Liver (tissue), 9 donors: ENCODE measurements around the gene TCF7L1. TPM values are rescaled to one million over a fixed set of nuclear protein-coding genes. Genes with fewer than 3 reads are reported as not detected.

Source experiments
- DNase-seq: peaks from one replicate; pipeline ENCODE4 v3.0.0-alpha.2; 2017; ENCODE audit warnings: low spot score
- H3K27ac ChIP-seq, 2 donors: one replicate each; pipeline ENCODE4 v1.7.0; 2013; ENCODE audit warnings: inconsistent platforms in 2 of 2, low read length in 2 of 2, control low read depth in 1 of 2, low read depth in 1 of 2, mild to moderate bottlenecking in 1 of 2
- H3K27me3 ChIP-seq, 4 donors: one replicate each; pipeline versions ENCODE4 v1.6.1 to v1.7.0; 2013; ENCODE audit warnings: low read length in 3 of 4, inconsistent platforms in 1 of 4, mild to moderate bottlenecking in 1 of 4, moderate library complexity in 1 of 4; ENCODE audit not compliant: control insufficient read depth in 4 of 4, insufficient read depth in 4 of 4
- H3K36me3 ChIP-seq, 4 donors: one replicate each; pipeline versions ENCODE4 v1.6.1 to v1.7.0; 2013; ENCODE audit warnings: low read length in 3 of 4, mild to moderate bottlenecking in 3 of 4, low read depth in 1 of 4, moderate library complexity in 1 of 4; ENCODE audit not compliant: control insufficient read depth in 4 of 4, insufficient read depth in 3 of 4
- H3K4me1 ChIP-seq, 4 donors: one replicate each; pipeline versions ENCODE4 v1.6.1 to v1.7.0; 2013; ENCODE audit warnings: low read length in 3 of 4, mild to moderate bottlenecking in 3 of 4, moderate library complexity in 1 of 4; ENCODE audit not compliant: control insufficient read depth in 4 of 4, insufficient read depth in 4 of 4
- H3K4me3 ChIP-seq, 3 donors: one replicate each; pipeline versions ENCODE4 v1.6.1 to v1.7.0; 2013; ENCODE audit warnings: low read length in 3 of 3, control low read depth in 1 of 3, low read depth in 1 of 3, mild to moderate bottlenecking in 1 of 3
- H3K9ac ChIP-seq, 2 donors: one replicate each; pipeline ENCODE4 v1.7.0; 2013; ENCODE audit warnings: low read length in 2 of 2, mild to moderate bottlenecking in 2 of 2, moderate library complexity in 2 of 2, control low read depth in 1 of 2, low read depth in 1 of 2
- H3K9me3 ChIP-seq, 4 donors: one replicate each; pipeline versions ENCODE4 v1.6.1 to v1.7.0; 2013; ENCODE audit warnings: low read length in 3 of 4; ENCODE audit not compliant: control insufficient read depth in 4 of 4
- EGR1 ChIP-seq, 2 donors: IDR thresholded peaks; 2 replicates each; pipeline ENCODE4 v1.6.1; 2016 to 2018; ENCODE audit warnings: antibody characterized with exemption in 2 of 2, low read depth in 2 of 2
- FOXA1 ChIP-seq: IDR thresholded peaks from 2 replicates; pipeline ENCODE4 v1.6.1; 2016; ENCODE audit warnings: antibody characterized with exemption
- HNF4A ChIP-seq, 2 donors: conservative IDR thresholded peaks; 2 replicates each; pipeline ENCODE4 v1.6.1; 2016; ENCODE audit warnings: antibody characterized with exemption in 2 of 2, mild to moderate bottlenecking in 2 of 2
- HNF4G ChIP-seq: IDR thresholded peaks from 2 replicates; pipeline ENCODE4 v1.6.1; 2016; ENCODE audit warnings: antibody characterized with exemption
- JUND ChIP-seq, 2 donors: IDR thresholded peaks; 2 replicates each; pipeline ENCODE4 v1.6.1; 2016; ENCODE audit warnings: antibody characterized with exemption in 2 of 2
- NR2F2 ChIP-seq: IDR thresholded peaks from 2 replicates; pipeline ENCODE4 v1.6.1; 2016; ENCODE audit warnings: antibody characterized with exemption
- RAD21 ChIP-seq, 2 donors: IDR thresholded peaks; 2 replicates each; pipeline ENCODE4 v1.6.1; 2016; ENCODE audit warnings: antibody characterized with exemption in 2 of 2, mild to moderate bottlenecking in 2 of 2
- RXRA ChIP-seq, 2 donors: IDR thresholded peaks; 2 replicates each; pipeline ENCODE4 v1.6.1; 2017 to 2018; ENCODE audit warnings: antibody characterized with exemption in 2 of 2, mild to moderate bottlenecking in 1 of 2
- SP1 ChIP-seq: IDR thresholded peaks from 2 replicates; pipeline ENCODE4 v1.6.1; 2018; ENCODE audit warnings: antibody characterized with exemption, mild to moderate bottlenecking
- TAF1 ChIP-seq: conservative IDR thresholded peaks from 2 replicates; pipeline ENCODE4 v1.6.1; 2016; ENCODE audit warnings: antibody characterized with exemption, mild to moderate bottlenecking
- YY1 ChIP-seq: IDR thresholded peaks from 2 replicates; pipeline ENCODE4 v1.6.1; 2016; ENCODE audit warnings: antibody characterized with exemption, mild to moderate bottlenecking
- WGBS: extraction: QIAGEN DNeasy Blood & Tissue Kit; methylation state at CpG from one replicate; pipeline ENCODE4 v1.1.7; 2013; 5-methylcytosine and 5-hydroxymethylcytosine counted together
- polyA plus RNA-seq, 2 donors: library from polyadenylated mRNA; stranded (reverse) in 1 of 2; unstranded in 1 of 2; fragments of 200-250 nt in 1 of 2; fragments of >200 nt in 1 of 2; fragmentation: Nextera tagmentation in 1 of 2; extraction: Ambion mirVana in 1 of 2; gene quantifications; one replicate each; pipeline versions ENCODE4 v1.2.1 to v1.2.3, GENCODE V29; 2013 to 2015
- total RNA-seq, 2 donors: library from RNA; depleted of rRNA; stranded (reverse); fragments of >200 nt; gene quantifications; one replicate each; pipeline ENCODE4 v1.2.3, GENCODE V29; 2014
- TF ChIP-seq, protein P1 (sequence below): fragments of 150-350 bp; IDR thresholded peaks from 2 replicates; pipeline ENCODE4 v1.5.1; 2017; ENCODE audit warnings: improper control_type of control experiment, low read depth, low read length; ENCODE audit not compliant: missing input control
- TF ChIP-seq, protein P2 (sequence below): IDR thresholded peaks from 2 replicates; pipeline ENCODE4 v1.6.1; 2016; ENCODE audit warnings: antibody characterized with exemption
- donor health status: healthy.
- donor health status: healthy.
- donor health status: healthy.
- donor health status: healthy.
- donor health status: healthy.

TCF7L1 gene
- total and polyA plus RNA-seq, 4 donors: 1.6 to 6.0 (median 4.8) TPM

DNA sequence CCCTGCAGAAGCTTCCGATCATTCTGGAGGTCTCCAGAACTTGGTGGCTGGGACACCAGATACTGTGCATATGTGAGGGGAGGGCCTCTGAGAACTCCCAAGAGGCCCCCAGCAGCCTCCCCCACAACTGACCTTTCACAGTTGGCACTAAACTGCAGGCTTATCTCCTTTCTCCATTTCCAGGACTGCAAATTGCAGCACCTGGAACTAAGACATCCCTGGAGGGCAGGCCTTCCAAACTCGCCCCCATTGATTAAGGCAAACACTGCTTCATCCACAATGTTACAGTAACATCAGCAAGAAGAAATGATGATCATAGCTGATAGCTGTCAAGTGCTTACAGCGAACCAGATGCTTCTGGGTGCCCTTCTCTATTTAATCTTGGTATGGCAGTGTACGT is 126.7 kb downstream of the TCF7L1 start (continued):
- TF ChIP-seq, protein P1, sequence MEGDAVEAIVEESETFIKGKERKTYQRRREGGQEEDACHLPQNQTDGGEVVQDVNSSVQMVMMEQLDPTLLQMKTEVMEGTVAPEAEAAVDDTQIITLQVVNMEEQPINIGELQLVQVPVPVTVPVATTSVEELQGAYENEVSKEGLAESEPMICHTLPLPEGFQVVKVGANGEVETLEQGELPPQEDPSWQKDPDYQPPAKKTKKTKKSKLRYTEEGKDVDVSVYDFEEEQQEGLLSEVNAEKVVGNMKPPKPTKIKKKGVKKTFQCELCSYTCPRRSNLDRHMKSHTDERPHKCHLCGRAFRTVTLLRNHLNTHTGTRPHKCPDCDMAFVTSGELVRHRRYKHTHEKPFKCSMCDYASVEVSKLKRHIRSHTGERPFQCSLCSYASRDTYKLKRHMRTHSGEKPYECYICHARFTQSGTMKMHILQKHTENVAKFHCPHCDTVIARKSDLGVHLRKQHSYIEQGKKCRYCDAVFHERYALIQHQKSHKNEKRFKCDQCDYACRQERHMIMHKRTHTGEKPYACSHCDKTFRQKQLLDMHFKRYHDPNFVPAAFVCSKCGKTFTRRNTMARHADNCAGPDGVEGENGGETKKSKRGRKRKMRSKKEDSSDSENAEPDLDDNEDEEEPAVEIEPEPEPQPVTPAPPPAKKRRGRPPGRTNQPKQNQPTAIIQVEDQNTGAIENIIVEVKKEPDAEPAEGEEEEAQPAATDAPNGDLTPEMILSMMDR: no peak

DNA sequence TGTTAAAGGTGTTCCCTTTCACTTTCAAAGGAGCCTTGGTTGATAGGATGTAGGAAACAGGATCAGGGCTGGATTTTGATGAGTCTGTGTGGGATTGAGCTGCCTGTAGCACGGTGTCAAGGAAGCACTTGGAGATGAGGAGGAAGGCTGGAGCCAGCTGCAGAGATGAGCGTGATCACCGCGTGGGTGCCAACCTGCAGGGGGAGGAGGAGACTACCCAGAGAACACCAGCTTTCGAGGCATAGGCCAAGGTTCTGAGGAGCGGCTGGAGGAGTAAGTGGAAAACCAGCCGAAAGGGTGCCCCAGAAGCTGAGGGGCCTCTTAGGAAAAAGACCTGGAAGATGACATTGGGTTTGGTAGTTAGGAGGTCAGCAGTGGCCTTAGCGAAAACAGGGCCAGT is 130.4 kb downstream of the TCF7L1 start:
- H3K27ac ChIP-seq: no peak overlapping the region
- H3K36me3 ChIP-seq: no peaks in the 10 kb centered on the region
- H3K27me3 ChIP-seq: no peaks in the 10 kb centered on the region
- 92% methylated on average over 8 of the region's 8 CpGs for WGBS
- DNase-seq: no peak
- no peaks in the 10 kb centered on the region for H3K9me3 ChIP-seq
- no peak overlapping the region for H3K9ac ChIP-seq
- TF ChIP-seq RAD21 (IDR thresholded peaks at IDR 0.05): no peak
- TF ChIP-seq JUND (IDR thresholded peaks at IDR 0.05): no peak
- TF ChIP-seq RXRA (IDR thresholded peaks at IDR 0.05): no peak
- no peak for TF ChIP-seq FOXA1
- no peak for TF ChIP-seq EGR1 (IDR thresholded peaks at IDR 0.05; ENCODE audit: low read depth in 2 of 2)
- no peak overlapping the region for H3K4me3 ChIP-seq
- H3K4me1 ChIP-seq: no peaks in the 10 kb centered on the region

DNA sequence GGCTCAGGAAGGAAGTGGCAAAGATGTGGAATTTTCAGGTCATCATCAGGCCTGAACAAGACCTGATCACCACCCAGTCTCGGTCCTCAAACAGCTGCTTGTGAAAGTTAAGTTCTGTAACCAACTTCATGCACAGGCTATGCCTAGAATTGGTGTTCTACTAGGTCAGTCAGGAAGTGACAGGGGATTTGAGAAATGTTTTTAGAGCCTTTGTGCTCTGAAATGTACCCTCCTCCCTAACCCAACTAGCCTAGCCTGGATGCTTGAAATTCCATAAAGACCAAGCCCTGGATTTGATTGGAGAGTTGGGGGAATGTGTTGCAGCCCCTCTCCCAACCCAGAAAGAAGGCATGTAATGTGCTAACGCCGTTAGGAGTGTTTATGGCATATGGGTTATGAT is 131.3 kb downstream of the TCF7L1 start:
- Histone ChIP-seq H3K4me3 (no peak overlapping the region), H3K4me1 (peaks cover 0 to under 1% (median 0%) of the 10 kb centered on the region in 4 donors), H3K36me3 (no peaks in the 10 kb centered on the region), H3K9me3 (no peaks in the 10 kb centered on the region), H3K27me3 (no peaks in the 10 kb centered on the region), H3K9ac (no peak overlapping the region), H3K27ac (no peak overlapping the region)
- no peak for TF ChIP-seq SP1
- no peak for TF ChIP-seq RXRA (IDR thresholded peaks at IDR 0.05)
- no peak for TF ChIP-seq TAF1
- TF ChIP-seq, protein P2, sequence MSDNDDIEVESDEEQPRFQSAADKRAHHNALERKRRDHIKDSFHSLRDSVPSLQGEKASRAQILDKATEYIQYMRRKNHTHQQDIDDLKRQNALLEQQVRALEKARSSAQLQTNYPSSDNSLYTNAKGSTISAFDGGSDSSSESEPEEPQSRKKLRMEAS: no peak
- TF ChIP-seq, protein P1: no peak
- no peak for TF ChIP-seq HNF4A (conservative IDR thresholded peaks at IDR 0.05)
- TF ChIP-seq HNF4G: no peak
- TF ChIP-seq JUND (IDR thresholded peaks at IDR 0.05): no peak
- TF ChIP-seq RAD21 (IDR thresholded peaks at IDR 0.05): no peak
- no peak for TF ChIP-seq YY1
- whole genome bisulfite sequencing: 85% methylated on average over 3 of the region's 3 CpGs
- DNase-seq: no peak

DNA sequence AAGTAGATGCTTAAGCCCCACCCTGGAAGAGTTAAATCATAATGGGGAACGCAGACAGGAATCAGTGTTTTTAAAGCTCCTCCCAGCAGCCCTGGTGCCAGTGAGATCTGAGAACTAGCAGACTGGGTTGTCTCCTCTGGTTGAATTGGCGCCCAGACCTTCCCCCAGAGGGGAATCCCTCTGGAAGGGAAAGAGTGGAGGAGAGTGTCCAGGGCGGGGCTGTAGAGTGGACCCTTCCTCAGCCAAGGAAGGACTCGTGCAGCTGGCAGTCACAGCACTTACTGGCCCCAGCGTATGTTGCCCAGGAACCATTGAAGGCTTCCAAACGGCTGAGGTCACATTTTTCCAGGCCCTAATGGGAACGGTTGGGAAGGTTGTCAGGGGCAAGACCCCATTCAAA is 132.1 kb downstream of the TCF7L1 start:
- no peak for DNase-seq
- Histone ChIP-seq H3K36me3 (no peaks in the 10 kb centered on the region), H3K27ac (no peak overlapping the region), H3K4me1 (peaks cover 4 to 9% (median 8%) of the 10 kb centered on the region in 4 donors), H3K4me3 (no peak overlapping the region), H3K9me3 (no peaks in the 10 kb centered on the region), H3K27me3 (no peaks in the 10 kb centered on the region), H3K9ac (no peak overlapping the region)
- WGBS: 80% methylated on average over 7 of the region's 7 CpGs
- peak; percentile 66 for TF ChIP-seq NR2F2
- TF ChIP-seq, protein P1: no peak
